AG10803 (cell line): ENCODE results near the gene SPATA31D1.
"Not testable (repeated sequence)": the region's sequence is repeated elsewhere in the genome, so short reads cannot be mapped to it uniquely, and the experiment has no call there.

Experiments
- DNase-seq: peaks from one replicate; pipeline ENCODE4 v3.0.0; 2010; ENCODE audit warnings: low read depth
- H3K4me3 ChIP-seq: 2 replicates; pipeline ENCODE4 v1.5.1; 2011; ENCODE audit warnings: mild to moderate bottlenecking, low read length, control low read depth
- CTCF ChIP-seq: conservative IDR thresholded peaks from 2 replicates; pipeline ENCODE4 v1.5.1; 2011; ENCODE audit warnings: mild to moderate bottlenecking, low read length, control low read depth, inconsistent platforms

Gene SPATA31D1

DNA sequence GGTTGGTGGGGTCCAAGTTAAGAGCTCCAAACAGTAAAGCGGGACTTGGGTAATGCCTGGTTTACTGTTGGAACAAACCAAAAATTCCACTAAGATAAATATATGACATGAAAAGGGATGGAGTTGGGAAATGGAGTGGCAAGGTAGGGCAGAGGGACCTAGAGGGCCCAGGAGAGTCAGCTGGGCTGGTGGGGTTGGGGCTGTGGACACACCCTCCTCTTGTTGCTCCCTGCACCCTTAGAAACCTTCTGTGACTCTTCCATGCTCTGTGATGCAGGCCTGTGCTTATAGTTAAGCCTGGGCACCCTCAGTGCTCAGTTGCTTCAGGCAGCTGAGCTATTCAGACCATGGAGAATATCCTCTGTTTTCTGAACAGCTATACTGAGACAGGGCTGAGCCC lies at the start of gene SPATA31D1:
Gene SPATA31D1 (plus strand): TSS at position 301 of the 400 bp plus-strand sequence. CDS start 47 bp downstream, at position 348.
- not testable (repeated sequence) for H3K4me3 ChIP-seq, DNase-seq

DNA sequence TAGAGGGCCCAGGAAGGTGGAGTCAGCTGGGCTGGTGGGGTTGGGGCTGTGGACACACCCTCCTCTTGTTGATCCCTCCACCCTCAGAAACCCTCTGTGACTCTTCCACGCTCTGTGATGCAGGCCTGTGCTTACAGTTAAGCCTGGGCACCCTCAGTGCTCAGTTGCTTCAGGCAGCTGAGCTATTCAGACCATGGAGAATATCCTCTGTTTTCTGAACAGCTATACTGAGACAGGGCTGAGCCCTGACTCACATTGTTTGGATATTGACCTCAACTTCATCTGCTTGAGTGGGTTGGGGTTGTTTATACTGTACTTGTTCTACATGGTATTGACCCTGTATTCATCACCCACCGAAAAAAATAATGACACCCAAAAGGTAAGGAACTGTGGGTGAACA lies 45.2 kb upstream of the SPATA31D1 start, which contains the start of gene SPATA31D3:
Gene SPATA31D3 (plus strand): TSS at position 108 of the 400 bp plus-strand sequence. CDS start 86 bp downstream, at position 194.
- not testable (repeated sequence) for H3K4me3 ChIP-seq, DNase-seq

DNA sequence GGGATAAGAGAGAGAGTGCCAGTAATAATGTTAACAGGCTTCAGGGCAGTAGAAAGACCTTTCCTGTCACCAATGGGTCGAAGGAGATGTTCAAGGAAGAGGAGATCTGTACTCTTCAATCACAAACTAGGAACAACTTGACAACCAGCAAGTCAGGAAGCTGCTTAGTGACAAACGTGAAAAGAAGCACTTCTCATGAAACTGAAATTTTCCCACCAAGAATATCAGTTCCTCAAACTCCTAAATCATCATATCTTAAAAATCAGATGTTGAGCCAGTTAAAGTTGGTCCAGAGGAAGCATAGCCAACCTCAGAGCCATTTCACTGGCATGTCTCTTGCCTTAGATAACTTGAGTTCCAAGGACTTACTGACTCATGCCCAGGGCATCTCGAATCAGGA lies 39.9 kb upstream of the SPATA31D1 start:
- H3K4me3 ChIP-seq, DNase-seq: not testable (repeated sequence)

DNA sequence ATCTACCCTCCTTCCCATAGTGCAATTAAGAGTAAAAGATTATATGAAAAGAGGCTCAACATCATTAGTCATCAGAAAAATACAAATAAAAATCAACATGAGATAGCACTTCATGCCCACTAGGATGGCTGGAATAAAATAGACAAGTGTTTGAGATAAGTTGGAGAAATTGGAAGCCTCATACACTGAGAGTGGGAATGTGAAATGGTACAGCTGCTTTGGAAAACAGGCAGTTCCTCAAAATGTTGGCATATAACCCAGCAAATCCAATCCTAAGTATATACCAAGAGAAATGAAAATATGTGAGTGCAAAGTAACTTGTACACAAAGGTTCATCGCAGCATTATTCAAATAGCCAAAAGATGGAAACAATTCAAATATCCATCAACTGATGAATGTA lies 35.5 kb upstream of the SPATA31D1 start:
- H3K4me3 ChIP-seq: no peak overlapping the region
- no peak for TF ChIP-seq CTCF
- DNase-seq: no peak

DNA sequence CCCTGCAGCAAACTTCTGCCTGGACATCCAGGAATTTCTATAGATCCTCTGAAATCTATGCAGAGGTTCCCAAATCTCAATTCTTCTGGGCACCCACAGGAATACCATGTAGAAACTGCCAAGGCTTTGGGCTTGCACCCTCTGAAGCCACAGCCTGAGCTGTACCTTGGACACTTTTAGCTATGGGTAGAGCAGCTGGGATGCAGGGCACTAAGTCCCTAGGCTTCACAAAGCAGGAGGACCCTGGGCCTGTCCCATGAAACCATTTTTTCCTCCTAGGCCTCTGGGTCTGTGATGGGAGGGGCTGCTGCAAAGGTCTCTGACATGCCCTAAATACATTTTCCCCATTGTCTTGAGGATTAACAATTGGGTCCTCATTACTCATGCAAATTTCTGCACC lies 32.9 kb upstream of the SPATA31D1 start:
- no peak overlapping the region for H3K4me3 ChIP-seq
- TF ChIP-seq CTCF: no peak
- DNase-seq: no peak

- H3K4me3 ChIP-seq: no peak overlapping the region
- TF ChIP-seq CTCF: no peak
- DNase-seq: peak; percentile 87
Measured at GRCh38 chr9:81964218-81965171, 24.1 kb upstream of the SPATA31D1 start.

GRCh38 chr9:81968026-81968425 lies 20.5 kb upstream of the SPATA31D1 start:
- DNase-seq: no peak
- H3K4me3 ChIP-seq: no peak overlapping the region
- no peak for TF ChIP-seq CTCF

DNA sequence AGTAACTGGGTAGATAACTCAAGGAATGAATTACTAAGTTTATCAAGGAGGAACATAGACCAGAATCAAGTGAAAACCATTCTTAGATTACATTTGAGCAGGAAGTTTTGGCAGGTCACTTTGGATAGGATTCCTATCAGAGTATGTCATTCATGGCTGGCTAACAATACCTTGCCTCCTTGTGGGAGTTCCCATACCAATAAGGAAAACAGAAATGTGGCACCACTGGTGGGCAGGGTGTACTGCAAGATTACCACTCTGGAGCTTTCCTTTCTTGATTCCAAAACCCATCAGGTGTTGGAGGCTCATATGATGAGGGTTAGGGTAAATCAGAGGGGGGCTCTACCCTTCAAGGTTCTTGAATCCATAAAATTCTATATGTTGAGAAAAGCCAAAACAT lies 18.6 kb upstream of the SPATA31D1 start:
- H3K4me3 ChIP-seq: no peak overlapping the region
- TF ChIP-seq CTCF: no peak
- peak; percentile 20 for DNase-seq

GRCh38 chr9:81971727-81972126 lies 16.8 kb upstream of the SPATA31D1 start:
- H3K4me3 ChIP-seq: no peak overlapping the region
- no peak for TF ChIP-seq CTCF
- DNase-seq: no peak
